ENCODE data around the gene CASQ1. TPM values are rescaled to one million over a fixed set of nuclear protein-coding genes. Genes with fewer than 3 reads are reported as not detected.

The CASQ1 gene
- total RNA-seq, 2 experiments from 2014 or later = not detected

DNA sequence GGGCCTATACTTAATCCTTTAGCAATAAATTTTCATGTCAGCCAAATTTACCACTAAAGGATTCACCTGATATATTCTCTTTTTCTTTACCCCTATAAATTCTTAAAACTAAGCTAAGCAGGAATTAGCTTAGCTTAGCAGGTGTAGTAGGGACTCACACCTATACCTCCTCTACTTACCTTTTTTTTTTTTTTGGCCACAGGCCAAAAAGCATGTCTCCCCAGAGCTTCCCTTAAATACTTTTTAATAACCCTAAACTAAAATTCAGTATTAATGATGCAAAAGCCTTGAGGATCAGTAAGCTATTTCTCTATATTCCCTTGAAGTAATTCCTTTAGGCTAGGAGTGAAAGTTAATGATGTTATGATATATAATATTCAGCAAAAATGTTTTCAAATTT is 38.1 kb downstream of the CASQ1 start:
- POLR2A ChIA-PET = interaction anchor here (0.9 to 1.1 kb wide), 2 partner anchors 10 to 59 kb away, joined by 3 read pairs; no protein-coding TSS in a partner anchor
- ATAC-seq (ENCODE audit: low read depth) (no peak), DNase-seq (no peak)
- Mint-ChIP-seq H3K4me3 (no peak overlapping the region), H3K4me1 (no peaks in the 10 kb centered on the region), H3K27me3 (no peaks in the 10 kb centered on the region), H3K9me3 (no peaks in the 10 kb centered on the region), H3K27ac (no peak overlapping the region), H3K36me3 (peaks cover 31% of the 10 kb centered on the region)

DNA sequence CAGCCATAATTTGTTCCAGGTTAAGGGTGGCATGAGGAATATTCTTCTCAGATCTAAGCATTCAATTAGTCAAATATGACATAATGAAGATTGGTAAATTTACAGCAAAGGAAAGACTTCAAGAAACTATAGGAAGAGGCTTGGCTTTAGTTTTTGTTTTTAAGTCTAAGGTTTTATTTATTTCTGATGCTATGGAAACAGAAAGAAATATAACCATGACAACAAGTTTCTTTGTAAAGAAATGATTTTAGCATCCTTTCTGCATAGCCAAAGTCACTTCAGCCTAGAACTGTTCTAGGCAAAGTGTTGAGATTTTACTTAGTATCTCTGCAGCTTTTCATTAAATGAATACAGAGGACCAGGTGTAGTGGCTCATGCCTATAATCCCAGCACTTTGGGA is 42.5 kb downstream of the CASQ1 start:
- no peaks in the 10 kb centered on the region for H3K27me3 Mint-ChIP-seq
- H3K4me1 Mint-ChIP-seq = peaks cover 2% of the 10 kb centered on the region
- no peak for ATAC-seq (ENCODE audit: low read depth)
- peaks cover 30% of the 10 kb centered on the region for H3K36me3 Mint-ChIP-seq
- H3K4me3 Mint-ChIP-seq = no peak overlapping the region
- POLR2A ChIA-PET = no interaction called here
- no peak overlapping the region for H3K27ac Mint-ChIP-seq
- no peak for DNase-seq
- no peaks in the 10 kb centered on the region for H3K9me3 Mint-ChIP-seq

DNA sequence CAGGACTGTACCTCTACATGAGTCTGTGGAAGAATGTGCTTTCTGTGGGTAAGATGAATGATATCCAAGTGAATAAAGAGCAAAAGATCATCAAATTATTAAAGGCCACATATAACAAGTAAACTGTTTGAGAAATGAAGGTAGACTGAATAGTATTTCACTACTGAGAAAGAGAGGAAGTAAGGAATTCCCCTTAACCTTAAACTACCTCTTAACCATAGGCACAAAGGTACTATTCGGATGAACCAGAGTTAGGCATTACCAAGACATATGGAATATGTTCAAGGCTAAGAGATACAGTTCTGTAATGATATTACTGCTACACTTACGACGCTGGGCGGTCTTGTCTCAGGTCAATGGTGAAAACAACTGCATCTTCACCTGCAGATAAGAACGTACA is 46.4 kb downstream of the CASQ1 start:
- Mint-ChIP-seq H3K27me3 (no peaks in the 10 kb centered on the region), H3K4me3 (no peak overlapping the region), H3K9me3 (no peaks in the 10 kb centered on the region), H3K4me1 (peaks cover 5% of the 10 kb centered on the region), H3K27ac (no peak overlapping the region), H3K36me3 (peaks cover 26% of the 10 kb centered on the region)
- ATAC-seq (ENCODE audit: low read depth) (no peak), DNase-seq (no peak)
- POLR2A ChIA-PET = no interaction called here

DNA sequence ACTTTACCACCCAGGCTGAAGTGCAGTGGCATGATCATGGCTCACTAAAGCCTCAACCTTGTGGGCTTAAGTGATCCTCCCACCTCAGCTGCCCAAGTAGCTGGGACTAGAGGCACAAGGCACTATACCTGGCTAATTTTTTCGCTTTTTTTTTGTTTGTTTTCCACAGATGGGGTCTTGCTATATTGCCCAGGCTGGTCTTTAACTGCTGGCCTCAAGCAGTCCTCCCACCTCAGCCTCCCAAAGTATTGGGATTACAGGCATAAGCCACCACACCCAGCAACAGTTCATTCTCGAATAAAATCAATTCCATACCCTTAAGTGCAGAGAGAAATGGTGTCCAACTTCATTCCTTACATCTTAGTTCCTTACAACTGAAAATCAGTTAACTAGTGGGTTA is 47.2 kb downstream of the CASQ1 start:
- DNase-seq = no peak
- peaks cover 26% of the 10 kb centered on the region for H3K36me3 Mint-ChIP-seq
- H3K4me1 Mint-ChIP-seq = peaks cover 5% of the 10 kb centered on the region
- H3K27me3 Mint-ChIP-seq = no peaks in the 10 kb centered on the region
- H3K9me3 Mint-ChIP-seq = no peaks in the 10 kb centered on the region
- no peak for ATAC-seq (ENCODE audit: low read depth)
- POLR2A ChIA-PET = no interaction called here
- H3K27ac Mint-ChIP-seq = no peak overlapping the region
- no peak overlapping the region for H3K4me3 Mint-ChIP-seq

DNA sequence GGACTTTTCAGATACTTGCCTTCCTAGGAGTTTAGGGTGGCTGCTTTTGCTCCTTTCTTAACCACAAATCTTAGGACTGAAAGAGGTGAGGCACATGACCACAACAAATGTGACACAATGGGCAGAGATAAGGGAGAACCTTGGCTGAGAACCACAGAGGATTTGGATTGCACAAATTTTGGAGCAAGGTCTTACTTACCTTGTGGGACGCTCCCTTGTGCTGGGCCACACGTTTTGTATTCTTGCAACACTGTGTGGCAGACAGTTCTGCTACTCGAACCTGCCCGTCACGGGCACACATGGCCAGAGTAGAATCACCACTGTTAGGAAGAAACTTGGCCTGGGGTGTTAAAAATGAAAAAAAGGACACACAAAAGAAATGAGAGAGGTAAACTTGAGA is 48.0 kb downstream of the CASQ1 start:
- POLR2A ChIA-PET = interaction anchor here (1.6 kb wide), 1 partner anchor 11 kb away, joined by 3 read pairs; no protein-coding TSS in a partner anchor
- Mint-ChIP-seq H3K4me3 (no peak overlapping the region), H3K4me1 (peaks cover 5% of the 10 kb centered on the region), H3K36me3 (peaks cover 25% of the 10 kb centered on the region), H3K9me3 (no peaks in the 10 kb centered on the region), H3K27ac (no peak overlapping the region), H3K27me3 (no peaks in the 10 kb centered on the region)
- ATAC-seq (ENCODE audit: low read depth) (no peak), DNase-seq (no peak)

DNA sequence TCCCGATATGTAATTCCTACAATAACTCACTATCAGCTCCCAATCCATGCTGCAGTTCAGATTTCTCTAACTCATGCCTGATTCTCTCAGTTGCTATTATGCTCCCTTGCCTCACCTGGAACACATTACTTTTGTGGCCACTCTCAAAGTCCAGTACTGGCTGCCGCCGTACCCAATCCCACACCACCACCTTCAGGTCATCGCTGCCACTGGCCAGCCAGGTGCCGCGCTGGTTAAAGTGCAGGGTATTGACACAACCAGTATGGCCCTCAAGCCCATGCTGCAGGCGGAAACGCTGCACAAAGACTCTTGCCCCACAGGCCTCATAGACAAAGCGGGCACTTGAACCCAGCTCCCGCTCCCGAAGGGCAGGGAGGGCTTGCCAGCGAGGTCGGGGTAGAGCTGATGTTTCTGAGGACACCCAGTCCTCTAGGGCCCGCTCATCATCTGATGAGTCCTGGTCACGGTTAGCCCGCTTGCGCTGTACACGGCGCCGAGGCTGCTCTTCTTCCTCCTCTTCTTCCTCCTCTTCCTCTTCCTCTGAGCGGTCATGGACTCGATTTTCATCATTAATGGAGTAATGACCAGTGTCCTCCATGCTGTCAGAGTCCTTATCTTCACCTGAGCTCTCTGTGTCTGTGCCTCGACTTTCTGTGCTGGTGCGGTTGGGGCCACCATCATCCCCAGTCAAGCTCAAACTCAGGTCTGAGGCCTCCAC is 49.4 kb downstream of the CASQ1 start:
- peaks cover 24% of the 10 kb centered on the region for H3K36me3 Mint-ChIP-seq
- H3K27me3 Mint-ChIP-seq = no peaks in the 10 kb centered on the region
- no peaks in the 10 kb centered on the region for H3K9me3 Mint-ChIP-seq
- POLR2A ChIA-PET = interaction anchor here (1.6 kb wide), 1 partner anchor 12 kb away, joined by 3 read pairs; no protein-coding TSS in a partner anchor
- DNase-seq (no peak), ATAC-seq (ENCODE audit: low read depth) (no peak)
- H3K27ac Mint-ChIP-seq = no peak overlapping the region
- peaks cover 3% of the 10 kb centered on the region for H3K4me1 Mint-ChIP-seq
- no peak overlapping the region for H3K4me3 Mint-ChIP-seq

DNA sequence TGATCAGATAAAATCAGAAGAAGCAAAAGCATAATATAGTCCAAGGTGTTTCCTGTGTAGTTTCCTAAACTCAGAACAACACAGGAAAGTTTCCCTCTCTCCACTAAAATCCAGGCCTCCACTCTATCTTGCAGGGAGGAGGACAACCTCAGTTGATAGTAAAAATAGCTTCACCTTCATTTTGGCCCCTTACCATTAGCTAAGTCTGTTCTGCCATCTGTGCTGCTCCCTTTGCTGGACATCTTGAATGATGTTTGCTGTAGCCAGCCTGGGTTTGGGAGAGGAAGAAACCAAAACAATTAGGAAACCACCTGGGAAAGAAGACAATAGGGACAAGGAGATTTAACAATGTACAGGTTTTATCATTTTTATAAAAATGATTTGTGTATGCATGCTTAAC is 53.4 kb downstream of the CASQ1 start:
- POLR2A ChIA-PET = interaction anchor here (0.6 kb wide), 1 partner anchor 39 kb away, joined by 3 read pairs; the partner anchor contains the start of gene PEA15
- no peaks in the 10 kb centered on the region for H3K27me3 Mint-ChIP-seq
- no peak for DNase-seq
- peaks cover 1% of the 10 kb centered on the region for H3K4me1 Mint-ChIP-seq
- no peak overlapping the region for H3K27ac Mint-ChIP-seq
- peaks cover 15% of the 10 kb centered on the region for H3K36me3 Mint-ChIP-seq
- H3K4me3 Mint-ChIP-seq = no peak overlapping the region
- ATAC-seq (ENCODE audit: low read depth) = no peak
- no peaks in the 10 kb centered on the region for H3K9me3 Mint-ChIP-seq

DNA sequence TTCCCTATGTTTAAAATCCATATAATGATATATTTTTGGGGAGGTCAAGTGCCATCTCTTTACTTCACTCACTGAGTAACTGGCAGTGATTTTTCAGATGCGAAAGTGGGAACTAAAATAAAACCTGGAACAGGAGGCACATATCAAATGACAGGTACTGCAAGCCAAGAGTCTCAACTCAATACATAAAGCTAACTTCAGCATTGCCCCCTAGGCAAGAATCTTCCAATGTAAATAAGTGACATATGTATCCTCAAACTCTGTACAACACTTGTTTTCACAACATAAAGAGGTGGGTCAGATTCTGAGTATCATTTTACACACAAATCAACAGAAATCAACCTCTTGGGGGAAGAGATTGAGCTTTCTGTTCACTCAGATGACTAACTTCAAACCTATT is 53.8 kb downstream of the CASQ1 start:
- Mint-ChIP-seq H3K4me3 (no peak overlapping the region), H3K9me3 (no peaks in the 10 kb centered on the region), H3K4me1 (no peaks in the 10 kb centered on the region), H3K27me3 (no peaks in the 10 kb centered on the region), H3K36me3 (peaks cover 12% of the 10 kb centered on the region), H3K27ac (no peak overlapping the region)
- ATAC-seq (ENCODE audit: low read depth) (no peak), DNase-seq (no peak)
- POLR2A ChIA-PET = no interaction called here

DNA sequence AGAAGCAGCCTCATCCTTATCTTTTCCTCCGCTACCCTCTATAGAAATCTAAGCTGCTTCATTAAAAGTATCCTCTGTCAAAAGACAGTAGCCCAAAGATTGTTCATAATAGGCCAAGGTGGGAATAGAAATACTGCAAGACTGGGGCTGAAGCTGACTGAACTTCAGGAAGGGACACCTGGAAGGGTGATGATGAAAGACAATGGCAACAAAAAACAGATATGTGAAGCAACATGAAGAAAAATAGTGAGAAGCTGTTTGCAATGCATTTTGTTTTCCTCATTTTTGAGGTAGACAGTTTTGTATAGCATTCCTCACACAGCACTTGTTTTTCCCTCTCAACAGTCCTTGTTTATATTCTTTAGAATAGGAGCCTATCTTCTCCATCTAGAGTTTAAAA is 55.1 kb downstream of the CASQ1 start:
- H3K4me3 Mint-ChIP-seq = no peak overlapping the region
- no peak for ATAC-seq (ENCODE audit: low read depth)
- POLR2A ChIA-PET = no interaction called here
- H3K27me3 Mint-ChIP-seq = no peaks in the 10 kb centered on the region
- no peaks in the 10 kb centered on the region for H3K4me1 Mint-ChIP-seq
- DNase-seq = no peak
- H3K9me3 Mint-ChIP-seq = no peaks in the 10 kb centered on the region
- H3K27ac Mint-ChIP-seq = no peak overlapping the region
- H3K36me3 Mint-ChIP-seq = peaks cover 4% of the 10 kb centered on the region

DNA sequence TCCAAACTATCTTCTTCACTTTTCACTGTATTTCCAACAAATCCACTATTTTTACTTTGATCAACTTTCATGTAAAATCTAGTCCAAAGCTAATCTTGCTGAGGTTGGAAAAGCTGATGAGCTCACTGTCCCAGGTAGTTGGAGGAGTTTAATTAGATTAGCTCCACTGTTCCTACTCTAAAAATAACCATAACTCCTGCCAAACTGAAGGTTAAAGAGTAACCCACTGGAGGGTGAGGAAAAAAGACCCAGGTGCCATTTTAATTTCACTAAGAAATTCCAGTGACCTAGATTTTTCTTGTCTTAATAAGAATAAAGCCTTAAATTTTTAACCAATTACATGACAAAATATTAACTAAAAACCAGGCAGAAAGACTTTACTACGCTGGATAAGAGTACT is 56.7 kb downstream of the CASQ1 start:
- POLR2A ChIA-PET = no interaction called here
- Mint-ChIP-seq H3K9me3 (no peaks in the 10 kb centered on the region), H3K27me3 (no peaks in the 10 kb centered on the region), H3K27ac (no peak overlapping the region), H3K36me3 (peaks cover 2% of the 10 kb centered on the region), H3K4me3 (no peak overlapping the region), H3K4me1 (peaks cover 2% of the 10 kb centered on the region)
- ATAC-seq (ENCODE audit: low read depth) (no peak), DNase-seq (no peak)

DNA sequence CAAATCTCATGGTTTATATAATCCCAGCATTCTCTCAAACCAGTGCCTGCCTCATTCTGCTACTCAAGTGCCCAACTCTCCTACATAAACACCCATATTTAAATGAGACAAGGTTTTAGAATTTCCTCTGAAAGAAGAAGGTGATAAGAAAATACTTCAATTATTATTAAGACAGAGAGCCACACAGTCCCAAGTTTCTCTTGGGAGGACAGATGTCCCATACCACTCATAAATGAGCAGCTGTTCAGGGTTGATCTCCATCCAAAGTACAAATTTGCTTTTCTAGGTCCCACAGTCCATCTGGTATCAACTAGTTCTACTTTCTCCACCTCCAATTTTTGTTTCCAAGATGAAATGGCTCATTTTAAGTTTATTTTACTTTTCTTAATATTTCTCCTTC is 60.6 kb downstream of the CASQ1 start:
- POLR2A ChIA-PET = no interaction called here

More for the DNA sequence above, 60.6 kb downstream of the CASQ1 start:
- no peak for ATAC-seq (ENCODE audit: low read depth)
- Mint-ChIP-seq H3K4me1 (peaks cover 2% of the 10 kb centered on the region), H3K27me3 (no peaks in the 10 kb centered on the region), H3K27ac (no peak overlapping the region), H3K4me3 (no peak overlapping the region), H3K36me3 (no peaks in the 10 kb centered on the region), H3K9me3 (no peaks in the 10 kb centered on the region)
- no peak for DNase-seq

Other genes with a start within 250 kb of the CASQ1 start
- not detected for gene IGSF9, start 245.0 kb upstream of the CASQ1 start, total RNA-seq
- not detected for gene SLAMF9, start 236.3 kb upstream of the CASQ1 start, total RNA-seq
- gene PIGM, start 158.6 kb upstream of the CASQ1 start, total RNA-seq = 1 to 10 TPM; 7.2 to 7.3 TPM
- not detected for gene KCNJ10, start 120.4 kb upstream of the CASQ1 start, total RNA-seq
- not detected for gene KCNJ9, start 109.0 kb upstream of the CASQ1 start, total RNA-seq
- gene IGSF8, start 92.0 kb upstream of the CASQ1 start, total RNA-seq = 10 to 100 TPM; 39.8 to 44.6 TPM
- not detected for gene ATP1A2, start 74.8 kb upstream of the CASQ1 start, total RNA-seq
- gene ATP1A4, start 39.0 kb upstream of the CASQ1 start, total RNA-seq = not detected
- 10 to 100 TPM; 27.5 to 28.3 TPM for gene PEA15, start 14.8 kb downstream of the CASQ1 start, total RNA-seq
- gene DCAF8, start 72.0 kb downstream of the CASQ1 start, total RNA-seq = 100 to 1,000 TPM; 147 to 150 TPM
- gene PEX19, start 94.6 kb downstream of the CASQ1 start, total RNA-seq = 10 to 100 TPM; 59.0 to 65.4 TPM
- 100 to 1,000 TPM; 119 to 137 TPM for gene COPA, start 152.7 kb downstream of the CASQ1 start, total RNA-seq
- gene NCSTN, start 152.8 kb downstream of the CASQ1 start, total RNA-seq = 10 to 100 TPM; 66.6 to 67.1 TPM
- gene NHLH1, start 176.5 kb downstream of the CASQ1 start, total RNA-seq = under 1 TPM; 0.33 to 0.43 TPM
- under 1 TPM; 0.06 to 0.34 TPM for gene VANGL2, start 210.0 kb downstream of the CASQ1 start, total RNA-seq